GM18873 (cell line): ENCODE measurements around the gene NDUFS1.
A peak's percentile ranks its signal among the peaks of the same experiment; 100 is the strongest.
"Not testable (repeated sequence)": the region's sequence is repeated elsewhere in the genome, so short reads cannot be mapped to it uniquely, and the experiment has no call there.

Experiments
- ATAC-seq: cut with Tn5 transposase; IDR thresholded peaks from one replicate; pipeline ENCODE4 v1.9.1; 2021; ENCODE audit warnings: mild to moderate bottlenecking, moderate library complexity, moderate number of reproducible peaks; ENCODE audit not compliant: unreplicated experiment, low FRiP score

Gene NDUFS1

DNA sequence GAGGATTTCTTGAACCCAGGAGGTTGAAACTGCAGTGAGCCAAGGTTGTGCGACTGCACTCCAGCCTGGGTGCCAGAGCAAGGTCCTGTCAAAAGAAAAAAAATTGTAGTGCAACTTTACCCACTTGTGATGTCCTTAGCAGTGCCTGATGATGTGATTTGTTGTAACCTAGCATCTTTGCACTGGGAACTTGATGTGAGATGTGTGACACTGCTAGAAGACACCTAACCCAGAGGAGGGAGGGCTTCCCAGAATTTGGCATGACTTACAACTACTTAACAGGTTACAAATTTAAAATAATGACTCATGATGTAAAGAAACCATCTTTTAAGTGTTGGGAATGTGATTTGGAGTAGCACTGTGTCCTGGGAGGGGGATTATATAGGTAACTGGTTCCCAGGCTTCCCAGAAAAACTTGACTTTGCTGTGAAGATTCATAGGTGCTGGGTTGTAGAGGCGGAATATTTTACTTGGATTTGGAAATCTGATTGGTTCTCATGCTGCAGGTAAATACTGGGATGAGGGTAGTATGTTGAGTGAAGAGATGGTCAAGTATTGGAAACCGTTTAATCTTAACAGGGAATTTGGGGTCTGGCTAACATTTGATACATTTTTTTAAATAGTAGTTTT, 4.1 kb upstream of the NDUFS1 start:
- ATAC-seq: no peak

GRCh38 chr2:206162401-206162800, 3.2 kb upstream of the NDUFS1 start:
- ATAC-seq: not testable (repeated sequence)

DNA sequence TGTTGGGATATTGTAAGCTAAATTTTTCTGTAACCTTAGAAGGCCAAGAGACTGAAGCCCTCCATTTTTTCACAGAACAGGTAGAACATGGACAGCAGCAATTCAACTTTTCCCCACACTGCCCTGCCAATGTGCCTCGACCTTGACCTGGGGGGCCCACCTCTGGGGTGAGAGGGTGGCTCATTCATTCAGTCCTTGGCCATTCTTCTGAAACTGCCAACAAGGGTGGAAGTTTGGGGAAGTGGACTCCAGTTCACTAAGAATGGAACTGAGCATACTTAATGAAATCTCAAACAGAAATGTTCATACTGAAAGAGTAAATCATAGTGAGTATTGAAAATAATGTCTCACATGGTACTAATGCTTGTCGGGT, 1.5 kb upstream of the NDUFS1 start:
- ATAC-seq: no peak

DNA sequence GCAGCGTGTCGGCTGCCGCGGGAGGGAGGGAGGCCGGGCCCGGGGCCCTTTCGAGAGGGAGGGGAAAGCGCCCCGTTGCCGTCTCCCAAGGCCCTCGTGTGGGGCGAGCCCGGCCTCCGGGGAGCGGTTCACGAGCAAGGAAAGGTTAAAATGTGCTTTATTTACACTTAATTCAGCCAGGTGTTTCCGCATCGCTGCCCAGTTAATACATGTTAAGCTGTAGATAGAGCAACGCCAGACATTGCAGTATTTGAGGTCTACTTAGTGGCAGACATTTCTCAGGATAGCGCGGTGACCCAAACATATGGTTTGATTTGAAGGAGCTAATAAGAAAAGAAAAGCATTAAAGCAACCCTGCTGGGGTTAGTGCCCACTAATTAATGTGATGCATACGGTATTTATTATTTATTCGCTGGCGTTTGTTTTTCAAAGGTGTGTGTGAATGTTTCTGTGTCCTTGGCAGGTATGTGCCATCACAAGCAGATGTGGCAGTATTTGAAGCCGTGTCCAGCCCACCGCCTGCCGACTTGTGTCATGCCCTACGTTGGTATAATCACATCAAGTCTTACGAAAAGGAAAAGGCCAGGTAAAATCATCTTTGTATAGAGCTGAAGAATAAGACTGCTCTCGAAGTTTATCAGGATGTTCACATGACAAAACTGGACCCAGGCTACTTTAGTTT, 1.0 kb upstream of the NDUFS1 start:
- ATAC-seq: peak; percentile 23

GRCh38 chr2:206158563-206159345, 490 bp downstream of the NDUFS1 start:
- ATAC-seq: peak; percentile 17

DNA sequence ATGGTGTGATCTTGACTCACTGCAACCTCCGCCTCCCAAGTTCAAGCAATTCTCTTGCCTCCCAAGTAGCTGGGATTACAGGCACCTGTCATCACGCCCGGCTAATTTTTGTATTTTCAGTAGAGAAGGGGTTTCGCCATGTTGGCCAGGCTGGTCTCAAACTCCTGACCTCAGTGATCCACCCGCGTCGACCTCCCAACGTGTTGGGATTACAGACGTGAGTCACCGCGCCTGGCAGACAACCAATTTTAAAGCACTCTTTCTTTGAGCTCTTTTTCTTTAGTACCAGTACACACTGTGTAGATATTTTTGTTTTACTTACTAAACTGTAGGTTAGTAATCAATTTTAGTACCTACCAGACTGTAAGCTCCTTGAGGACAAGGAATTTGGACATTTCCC, 2.2 kb downstream of the NDUFS1 start:
- not testable (repeated sequence) for ATAC-seq

DNA sequence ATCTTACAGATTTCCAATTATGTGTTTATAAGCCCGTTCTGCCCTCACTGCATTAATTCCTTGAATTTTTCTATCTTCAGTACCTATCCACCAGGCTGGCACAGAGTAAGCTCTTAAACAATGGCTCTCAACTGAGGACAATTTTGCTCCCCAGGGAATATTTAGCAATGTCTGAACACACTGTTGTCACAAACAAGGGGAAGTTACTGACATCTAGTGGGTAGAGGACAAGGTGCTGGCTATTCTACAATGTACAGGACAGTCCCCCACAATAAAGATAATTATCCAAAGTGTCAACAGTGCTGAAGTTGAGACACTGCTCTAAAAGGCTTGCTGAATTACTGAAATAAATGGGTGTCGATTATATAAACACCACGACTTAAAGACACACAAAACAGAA, 5.0 kb downstream of the NDUFS1 start:
- no peak for ATAC-seq

DNA sequence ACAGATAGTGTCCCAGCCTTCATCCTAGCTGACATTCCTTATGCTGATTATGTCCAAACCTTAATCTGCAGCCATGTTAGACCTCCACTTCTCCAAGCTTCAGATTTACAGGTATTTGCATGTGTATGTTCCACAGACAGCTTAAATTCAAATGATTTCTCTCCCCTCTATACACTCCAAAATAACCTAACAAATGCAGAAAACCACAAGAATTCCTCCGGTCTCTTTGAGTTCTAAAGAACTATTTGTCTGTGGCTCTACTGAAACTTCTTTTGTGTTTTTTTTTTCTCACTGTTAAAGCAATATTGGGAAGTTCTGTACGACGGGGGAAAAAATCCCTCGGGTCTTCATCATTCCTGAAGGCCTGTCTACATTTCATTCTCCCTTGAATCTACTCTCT, 8.6 kb downstream of the NDUFS1 start:
- ATAC-seq: no peak

GRCh38 chr2:206150168-206150567, 9.1 kb downstream of the NDUFS1 start:
- no peak for ATAC-seq

GRCh38 chr2:206149330-206149729, 9.9 kb downstream of the NDUFS1 start:
- no peak for ATAC-seq

DNA sequence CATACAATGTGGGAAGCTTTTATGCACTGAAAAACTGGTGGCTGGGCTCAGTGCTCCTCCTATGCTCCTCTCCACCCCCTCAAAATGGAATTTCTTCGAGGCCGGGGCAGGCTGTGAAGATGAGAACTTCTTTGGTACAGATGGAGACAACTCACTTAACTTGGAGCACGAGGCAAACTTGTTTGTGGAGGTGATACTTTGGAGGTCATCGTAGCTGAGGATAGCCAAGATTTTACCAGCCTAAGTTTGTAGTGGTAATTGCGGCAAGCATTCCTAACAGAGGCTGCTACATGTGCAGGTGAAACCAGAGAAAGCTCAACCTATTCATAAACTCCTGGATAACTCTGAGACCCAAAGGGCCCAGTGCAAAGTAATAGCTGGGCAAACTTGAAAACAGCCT, 13.6 kb downstream of the NDUFS1 start:
- ATAC-seq: no peak

GRCh38 chr2:206144383-206144782, 14.9 kb downstream of the NDUFS1 start:
- ATAC-seq: no peak

DNA sequence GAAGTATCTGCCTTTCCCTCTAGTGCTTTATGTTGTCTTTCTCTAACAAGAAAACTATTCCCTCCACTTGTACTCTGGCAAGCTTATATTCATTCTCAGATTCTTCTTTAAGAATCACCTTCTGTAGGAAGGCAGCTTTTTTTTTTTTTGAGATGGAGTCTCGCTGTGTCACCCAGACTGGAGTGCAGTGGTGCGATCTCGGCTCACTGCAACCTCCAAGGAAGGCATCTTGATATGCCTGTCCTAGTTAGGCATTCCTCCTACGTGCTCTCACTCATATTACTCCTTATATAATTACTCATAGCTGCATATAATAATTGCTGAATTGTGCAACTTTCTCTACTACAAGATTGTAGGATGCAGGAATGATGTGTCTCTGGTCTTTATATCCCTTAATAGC, 15.8 kb downstream of the NDUFS1 start:
- no peak for ATAC-seq

GRCh38 chr2:206127656-206128055, 31.6 kb downstream of the NDUFS1 start:
- ATAC-seq: no peak

GRCh38 chr2:206125901-206126300, 33.3 kb downstream of the NDUFS1 start:
- ATAC-seq: no peak

GRCh38 chr2:206122569-206122968, 36.7 kb downstream of the NDUFS1 start:
- ATAC-seq: not testable (repeated sequence)

DNA sequence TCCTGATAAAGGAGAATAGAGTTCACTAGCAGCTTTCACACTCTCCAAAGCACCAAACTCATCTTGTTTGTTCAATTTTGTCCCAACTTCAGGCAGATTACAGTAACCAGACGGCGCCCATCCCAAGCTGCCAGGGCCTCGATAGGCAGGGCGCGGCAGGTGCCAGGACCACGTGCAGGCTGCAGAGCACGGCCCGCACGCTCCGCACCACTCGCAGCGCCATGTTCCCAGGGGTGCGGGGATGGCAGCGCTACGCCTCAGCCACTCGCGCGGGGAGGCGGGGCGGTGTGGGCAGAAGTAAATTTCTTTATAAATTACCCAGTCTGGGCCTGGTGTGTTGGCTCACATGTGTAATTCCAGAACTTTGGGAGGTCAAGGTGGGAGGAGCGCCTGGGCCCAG, 43.0 kb downstream of the NDUFS1 start:
- ATAC-seq: no peak

DNA sequence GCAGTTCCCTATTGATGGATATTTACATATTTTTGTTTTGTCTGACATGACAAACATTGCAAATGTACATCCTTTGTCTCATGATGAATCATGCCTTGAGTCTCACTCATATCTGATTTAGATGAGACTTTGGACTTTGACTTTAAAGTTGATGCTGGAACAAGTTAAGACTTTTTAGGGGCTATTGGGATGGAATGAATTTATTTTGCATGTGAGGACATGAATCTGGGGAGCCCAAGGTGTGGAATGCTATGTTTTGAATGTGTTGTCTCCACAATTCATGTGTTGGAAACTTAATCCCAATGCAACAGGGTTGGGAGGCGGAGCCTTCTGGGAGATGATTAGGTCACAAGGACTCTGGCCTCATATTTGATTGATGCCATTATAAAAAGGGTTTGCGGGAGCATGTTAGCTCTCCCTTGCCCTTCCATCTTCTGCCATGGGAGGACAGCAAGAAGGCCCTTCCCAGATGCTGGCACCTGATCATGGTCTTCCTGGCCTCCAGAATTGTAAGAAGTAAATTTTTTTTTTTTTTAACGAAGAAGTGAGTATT, 44.1 kb downstream of the NDUFS1 start:
- no peak for ATAC-seq

DNA sequence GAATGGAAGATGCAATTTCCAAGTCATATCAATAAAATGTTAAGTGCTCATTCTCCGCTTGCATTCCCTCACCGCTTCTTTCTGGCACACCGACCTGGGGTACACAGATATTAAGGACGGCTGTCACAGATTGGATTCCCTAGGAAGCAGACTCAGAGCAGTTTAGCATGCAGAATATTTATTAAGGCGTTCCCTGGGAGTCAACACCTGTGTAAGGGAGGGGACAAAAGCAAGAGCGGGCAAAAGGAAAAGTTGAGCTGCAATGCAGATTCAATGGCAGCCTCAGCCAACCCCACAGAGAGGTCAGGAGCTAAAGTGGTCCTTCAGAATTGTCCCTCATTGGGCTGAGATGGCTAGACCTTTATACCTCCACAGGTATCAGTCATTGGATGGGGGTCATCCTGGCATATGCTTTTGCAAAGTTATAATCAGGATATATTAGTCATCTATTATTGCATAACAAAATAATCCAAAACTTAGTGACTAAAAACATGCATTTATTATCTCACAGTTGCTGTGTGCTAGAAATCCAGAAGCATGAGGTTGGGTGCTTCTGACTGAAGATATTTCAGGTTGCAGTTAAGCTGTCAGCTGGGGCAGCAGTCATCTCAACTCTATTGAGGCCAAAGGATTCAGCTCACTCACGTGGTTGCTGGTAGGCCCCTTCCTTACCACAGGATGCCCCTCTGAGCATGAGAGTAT, 46.2 kb downstream of the NDUFS1 start:
- ATAC-seq: no peak

DNA sequence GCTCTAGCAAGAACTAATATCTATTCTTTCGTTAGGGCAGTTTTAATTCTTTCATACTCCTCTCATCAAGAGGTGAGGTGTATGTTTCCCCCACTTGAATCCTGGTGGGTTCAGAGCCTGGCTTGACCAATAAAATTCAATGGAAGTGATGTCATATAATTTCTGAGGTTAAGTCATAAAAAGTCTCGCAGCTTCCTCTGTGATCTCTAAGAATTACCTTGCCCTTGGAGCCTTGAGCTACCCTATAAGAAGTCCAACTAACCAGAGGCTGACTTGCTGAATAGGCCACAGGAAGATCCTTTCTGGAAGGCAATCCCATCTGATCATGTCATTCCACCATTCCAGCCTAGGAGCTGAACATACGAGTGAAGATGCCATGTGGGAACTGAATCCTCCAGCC, 47.1 kb downstream of the NDUFS1 start:
- ATAC-seq: no peak

DNA sequence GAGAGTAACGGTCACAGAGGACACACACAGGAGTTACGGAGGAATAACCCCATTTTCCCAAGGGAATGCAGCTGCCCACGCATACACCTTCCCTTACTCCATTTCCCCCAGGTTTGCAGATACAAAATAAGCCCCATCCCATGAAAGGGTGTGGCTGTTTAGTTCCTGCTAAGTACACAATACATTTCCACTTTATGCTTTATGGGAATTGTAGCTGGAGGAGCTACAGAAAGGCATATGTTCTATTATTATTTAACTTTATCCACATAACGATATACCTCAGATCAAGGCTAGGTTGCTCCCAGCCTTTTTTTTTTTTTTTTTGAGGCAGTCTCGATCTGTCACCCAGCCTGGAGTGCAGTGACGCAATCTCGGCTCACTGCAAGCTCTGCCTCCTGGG, 50.5 kb downstream of the NDUFS1 start:
- ATAC-seq: no peak
